WERI-Rb-1 (cell line): ENCODE data around the gene PRSS50.

Experiments used
- DNase-seq: peaks from one replicate; pipeline ENCODE4 v3.0.0-alpha.2; 2020
- H3K27ac ChIP-seq: fragments of 250-450 bp; sonication (Bioruptor Pico); 2 replicates; pipeline ENCODE4 v1.5.1; 2020; ENCODE audit warnings: mild to moderate bottlenecking, moderate library complexity
- H3K27me3 ChIP-seq: fragments of 250-450 bp; sonication (Bioruptor Pico); 2 replicates; pipeline ENCODE4 v1.5.1; 2021; ENCODE audit warnings: mild to moderate bottlenecking, low read depth, moderate library complexity; ENCODE audit not compliant: insufficient read depth, severe bottlenecking
- H3K36me3 ChIP-seq: fragments of 250-450 bp; sonication (Bioruptor Pico); 2 replicates; pipeline ENCODE4 v1.5.1; 2020; ENCODE audit warnings: mild to moderate bottlenecking, moderate library complexity
- H3K4me3 ChIP-seq: 2 replicates; pipeline ENCODE4 v1.5.1; 2011; ENCODE audit warnings: low read depth, mild to moderate bottlenecking, control low read depth, low read length
- H3K9me3 ChIP-seq: fragments of 250-450 bp; sonication (Bioruptor Pico); 2 replicates; pipeline ENCODE4 v1.5.1; 2021; ENCODE audit warnings: mild to moderate bottlenecking, moderate library complexity; ENCODE audit not compliant: severe bottlenecking
- CTCF ChIP-seq: IDR thresholded peaks from 2 replicates; pipeline ENCODE4 v1.5.1; 2011; ENCODE audit warnings: low read depth, mild to moderate bottlenecking, control low read depth, inconsistent platforms, low read length

The PRSS50 gene

GRCh38 chr3:46714728-46715506, 2.8 kb downstream of the PRSS50 start:
- H3K27ac ChIP-seq: no peak overlapping the region
- no peaks in the 10 kb centered on the region for H3K9me3 ChIP-seq
- TF ChIP-seq CTCF: no peak
- H3K27me3 ChIP-seq: no peaks in the 10 kb centered on the region
- H3K36me3 ChIP-seq: no peaks in the 10 kb centered on the region
- H3K4me3 ChIP-seq: no peak overlapping the region
- DNase-seq: no peak

- Histone ChIP-seq H3K9me3 (no peaks in the 10 kb centered on the region), H3K36me3 (no peaks in the 10 kb centered on the region), H3K4me3 (no peak overlapping the region), H3K27me3 (no peaks in the 10 kb centered on the region), H3K27ac (no peak overlapping the region)
- TF ChIP-seq CTCF: no peak
- no peak for DNase-seq
These were observed 3.6 kb downstream of the PRSS50 start for GRCh38 chr3:46713898-46714552.

- H3K27ac ChIP-seq: no peak overlapping the region
- H3K36me3 ChIP-seq: no peaks in the 10 kb centered on the region
- H3K9me3 ChIP-seq: no peaks in the 10 kb centered on the region
- DNase-seq: no peak
- TF ChIP-seq CTCF: no peak
- no peaks in the 10 kb centered on the region for H3K27me3 ChIP-seq
- H3K4me3 ChIP-seq: no peak overlapping the region
These were observed 4.4 kb downstream of the PRSS50 start for GRCh38 chr3:46713050-46713897.

- DNase-seq: no peak
- TF ChIP-seq CTCF: no peak
These were observed 5.2 kb downstream of the PRSS50 start for GRCh38 chr3:46712191-46713049.

GRCh38 chr3:46711760-46712159, 5.9 kb downstream of the PRSS50 start:
- H3K27me3 ChIP-seq: no peaks in the 10 kb centered on the region

More at GRCh38 chr3:46712191-46713049, 5.2 kb downstream of the PRSS50 start:
- no peak overlapping the region for H3K4me3 ChIP-seq
- no peaks in the 10 kb centered on the region for H3K36me3 ChIP-seq
- H3K27me3 ChIP-seq: no peaks in the 10 kb centered on the region
- H3K27ac ChIP-seq: no peak overlapping the region
- no peaks in the 10 kb centered on the region for H3K9me3 ChIP-seq

More at GRCh38 chr3:46711760-46712159, 5.9 kb downstream of the PRSS50 start:
- H3K36me3 ChIP-seq: no peaks in the 10 kb centered on the region
- no peak for DNase-seq
- TF ChIP-seq CTCF: no peak
- no peak overlapping the region for H3K4me3 ChIP-seq
- no peaks in the 10 kb centered on the region for H3K9me3 ChIP-seq
- H3K27ac ChIP-seq: no peak overlapping the region
